Measurements from ENCODE around the gene BANP.
"Not testable (repeated sequence)": the region's sequence is repeated elsewhere in the genome, so short reads cannot be mapped to it uniquely, and the experiment has no call there.

- TF ChIP-seq NR2C2 (CRISPR knock-in tag; IDR thresholded peaks at IDR 0.05); CTCF (IDR thresholded peaks at IDR 0.05); CREB1 (CRISPR knock-in tag; IDR thresholded peaks at IDR 0.05); RELA (CRISPR knock-in tag; IDR thresholded peaks at IDR 0.05; ENCODE audit: borderline replicate concordance); ZNF532 (CRISPR knock-in tag; IDR thresholded peaks at IDR 0.05; ENCODE audit: borderline replicate concordance); SMAD4 (CRISPR knock-in tag; IDR thresholded peaks at IDR 0.05); STAT6 (CRISPR knock-in tag; conservative IDR thresholded peaks at IDR 0.05; ENCODE audit: low read depth); ZNF263 (CRISPR knock-in tag; IDR thresholded peaks at IDR 0.05; ENCODE audit: low read depth); SP1 (CRISPR knock-in tag; conservative IDR thresholded peaks at IDR 0.05); ZNF416 (CRISPR knock-in tag; IDR thresholded peaks at IDR 0.05); TEAD4 (CRISPR knock-in tag; IDR thresholded peaks at IDR 0.05); AFF4 (CRISPR knock-in tag; IDR thresholded peaks at IDR 0.05; ENCODE audit: borderline replicate concordance); ZNF425 (CRISPR knock-in tag; conservative IDR thresholded peaks at IDR 0.05): not testable (repeated sequence)
These were observed 163.5 kb downstream of the BANP start for GRCh38 chr16:88114541-88115228.

All from WTC11 (cell line).